ENCODE results near the gene BTD.

Gene BTD

DNA sequence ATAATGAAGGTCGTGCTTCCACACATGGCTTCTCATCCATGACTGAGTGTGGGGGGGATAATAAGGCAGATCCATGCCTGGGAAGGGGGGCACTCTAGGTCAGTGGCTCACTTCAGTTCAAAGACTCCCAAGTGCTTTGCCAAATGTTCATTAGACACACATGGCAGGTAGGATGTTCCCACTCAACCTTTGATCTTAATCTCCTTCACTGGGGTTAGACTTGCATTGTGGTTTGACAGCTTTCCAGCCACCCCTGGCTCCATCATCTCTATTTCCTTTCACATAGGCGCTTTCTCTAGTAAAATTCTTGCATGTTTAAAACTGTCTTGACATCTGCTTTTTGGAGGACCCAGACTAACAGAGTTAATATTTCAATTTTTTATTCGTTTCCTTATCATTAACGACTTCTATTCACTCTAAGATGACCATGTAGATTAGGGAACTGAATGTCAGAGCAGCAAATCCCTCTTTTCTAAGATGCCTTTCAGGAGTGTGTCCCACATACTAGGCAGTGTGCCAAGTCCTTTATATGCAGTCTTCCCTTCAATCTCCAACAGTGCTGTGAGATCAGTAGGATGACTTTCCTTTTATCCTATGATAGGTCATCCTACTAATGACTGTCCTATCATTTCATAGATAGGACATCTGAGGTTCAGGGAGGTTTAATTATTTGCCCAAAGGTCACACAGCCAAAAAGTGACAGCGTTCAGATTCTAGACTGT lies 57.9 kb downstream of the BTD start:
- ChIA-PET POLR2A (no interaction called here), CTCF (interaction anchor here (0.6 kb wide), 1 partner anchor 46 kb away, joined by 3 read pairs; no protein-coding TSS in a partner anchor)
- no peak for TF ChIP-seq ZNF384 (IDR thresholded peaks at IDR 0.05)
- TF ChIP-seq FOXA1 (IDR thresholded peaks at IDR 0.05), result no peak
- no peak for TF ChIP-seq HDGF (IDR thresholded peaks at IDR 0.05; ENCODE audit: borderline replicate concordance)
- TF ChIP-seq CTBP1 (IDR thresholded peaks at IDR 0.05; ENCODE audit: borderline replicate concordance), result no peak
- no peak for DNase-seq (ENCODE audit: extremely low spot score)

DNA sequence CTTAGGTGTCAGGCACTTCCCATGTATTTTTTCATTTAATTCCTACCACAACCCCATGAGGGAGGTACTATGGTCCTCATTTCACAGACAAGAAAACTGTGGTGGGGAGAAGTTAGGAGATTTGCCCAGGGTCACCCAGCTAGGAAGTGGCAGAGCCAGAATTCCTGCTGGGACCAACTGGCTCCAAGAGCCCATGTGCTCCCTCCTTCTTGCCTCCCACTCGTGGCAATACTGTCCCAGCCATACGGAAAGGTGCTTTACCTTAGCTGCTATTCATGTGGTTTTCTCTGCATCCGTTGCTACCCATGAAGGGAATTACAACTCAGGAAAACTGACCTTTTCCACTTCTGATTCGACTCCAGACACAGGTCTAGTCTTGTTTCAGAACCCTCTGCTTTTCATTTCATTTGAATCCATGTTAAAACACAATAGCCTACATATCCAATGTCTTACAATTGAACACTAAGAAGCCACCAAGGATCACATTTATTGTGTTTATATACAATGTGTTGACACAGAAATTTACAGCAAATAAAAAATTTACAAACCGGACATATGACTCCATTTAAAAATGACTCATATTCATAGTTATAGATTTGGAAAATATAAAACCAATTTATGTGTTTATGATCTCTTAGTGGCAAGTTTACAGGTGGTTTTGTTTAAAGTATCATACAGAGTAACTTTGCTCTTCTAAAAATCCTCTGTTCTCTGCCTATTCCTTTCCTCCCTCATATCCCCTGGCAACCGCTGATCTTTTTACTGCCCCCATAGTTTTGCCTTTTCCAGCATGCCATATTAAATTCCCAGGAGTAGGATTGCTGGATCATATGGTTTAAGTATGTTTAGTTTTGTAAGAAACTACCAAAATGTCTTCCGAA lies 58.8 kb downstream of the BTD start:
- TF ChIP-seq CTBP1 (IDR thresholded peaks at IDR 0.05; ENCODE audit: borderline replicate concordance) (no peak), TARDBP (IDR thresholded peaks at IDR 0.05) (no peak), FOXA1 (IDR thresholded peaks at IDR 0.05) (no peak), ZNF384 (IDR thresholded peaks at IDR 0.05) (no peak), SP1 (IDR thresholded peaks at IDR 0.05) (no peak), ELF4 (IDR thresholded peaks at IDR 0.05) (no peak), ARNT (IDR thresholded peaks at IDR 0.05) (no peak), FOXK2 (IDR thresholded peaks at IDR 0.05) (no peak), NFRKB (IDR thresholded peaks at IDR 0.05) (no peak), FOXM1 (IDR thresholded peaks at IDR 0.05; ENCODE audit: borderline replicate concordance) (no peak), HDGF (IDR thresholded peaks at IDR 0.05; ENCODE audit: borderline replicate concordance) (no peak), LEF1 (IDR thresholded peaks at IDR 0.05; ENCODE audit: borderline replicate concordance) (no peak)
- TF ChIP-seq, protein P1, sequence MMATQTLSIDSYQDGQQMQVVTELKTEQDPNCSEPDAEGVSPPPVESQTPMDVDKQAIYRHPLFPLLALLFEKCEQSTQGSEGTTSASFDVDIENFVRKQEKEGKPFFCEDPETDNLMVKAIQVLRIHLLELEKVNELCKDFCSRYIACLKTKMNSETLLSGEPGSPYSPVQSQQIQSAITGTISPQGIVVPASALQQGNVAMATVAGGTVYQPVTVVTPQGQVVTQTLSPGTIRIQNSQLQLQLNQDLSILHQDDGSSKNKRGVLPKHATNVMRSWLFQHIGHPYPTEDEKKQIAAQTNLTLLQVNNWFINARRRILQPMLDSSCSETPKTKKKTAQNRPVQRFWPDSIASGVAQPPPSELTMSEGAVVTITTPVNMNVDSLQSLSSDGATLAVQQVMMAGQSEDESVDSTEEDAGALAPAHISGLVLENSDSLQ (IDR thresholded peaks at IDR 0.05), result no peak
- CTCF ChIA-PET, result interaction anchor here (0.6 kb wide), 1 partner anchor 45 kb away, joined by 3 read pairs; no protein-coding TSS in a partner anchor
- no peak for DNase-seq (ENCODE audit: extremely low spot score)
- POLR2A ChIA-PET, result no interaction called here

DNA sequence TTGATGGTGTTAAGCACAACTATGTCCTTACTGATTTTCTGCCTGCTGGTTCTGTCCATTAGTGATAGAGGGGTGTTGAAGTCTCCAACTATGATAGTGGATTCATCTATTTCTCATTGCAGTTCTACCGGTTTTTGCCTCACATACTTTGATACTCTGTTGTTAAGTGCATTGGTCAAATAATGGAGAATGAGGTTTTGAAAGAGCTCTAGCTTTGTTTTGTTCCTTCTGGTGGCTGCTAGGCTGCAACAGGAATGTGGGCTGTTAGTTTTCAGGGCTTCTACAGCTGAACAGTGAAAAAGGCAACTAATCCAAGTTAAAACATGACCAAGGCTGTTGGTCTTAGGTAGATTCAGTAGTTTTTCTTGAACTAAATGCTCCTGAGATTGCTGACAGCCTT lies 62.6 kb downstream of the BTD start:
- DNase-seq (ENCODE audit: extremely low spot score), result no peak
- CTCF ChIA-PET, result interaction anchor here (0.7 kb wide), 1 partner anchor 29 kb away, joined by 3 read pairs; no protein-coding TSS in a partner anchor
- TF ChIP-seq SUZ12 (IDR thresholded peaks at IDR 0.05) (no peak), SP1 (IDR thresholded peaks at IDR 0.05) (no peak), FOXK2 (IDR thresholded peaks at IDR 0.05) (no peak), CTBP1 (IDR thresholded peaks at IDR 0.05; ENCODE audit: borderline replicate concordance) (no peak), TARDBP (IDR thresholded peaks at IDR 0.05) (no peak), ZNF384 (IDR thresholded peaks at IDR 0.05) (no peak), NFRKB (IDR thresholded peaks at IDR 0.05) (no peak), LEF1 (IDR thresholded peaks at IDR 0.05; ENCODE audit: borderline replicate concordance) (no peak), FOXM1 (IDR thresholded peaks at IDR 0.05; ENCODE audit: borderline replicate concordance) (no peak), FOXA1 (IDR thresholded peaks at IDR 0.05) (no peak), ARNT (IDR thresholded peaks at IDR 0.05) (no peak)
- TF ChIP-seq, protein P1 (IDR thresholded peaks at IDR 0.05), result no peak
- POLR2A ChIA-PET, result no interaction called here

DNA sequence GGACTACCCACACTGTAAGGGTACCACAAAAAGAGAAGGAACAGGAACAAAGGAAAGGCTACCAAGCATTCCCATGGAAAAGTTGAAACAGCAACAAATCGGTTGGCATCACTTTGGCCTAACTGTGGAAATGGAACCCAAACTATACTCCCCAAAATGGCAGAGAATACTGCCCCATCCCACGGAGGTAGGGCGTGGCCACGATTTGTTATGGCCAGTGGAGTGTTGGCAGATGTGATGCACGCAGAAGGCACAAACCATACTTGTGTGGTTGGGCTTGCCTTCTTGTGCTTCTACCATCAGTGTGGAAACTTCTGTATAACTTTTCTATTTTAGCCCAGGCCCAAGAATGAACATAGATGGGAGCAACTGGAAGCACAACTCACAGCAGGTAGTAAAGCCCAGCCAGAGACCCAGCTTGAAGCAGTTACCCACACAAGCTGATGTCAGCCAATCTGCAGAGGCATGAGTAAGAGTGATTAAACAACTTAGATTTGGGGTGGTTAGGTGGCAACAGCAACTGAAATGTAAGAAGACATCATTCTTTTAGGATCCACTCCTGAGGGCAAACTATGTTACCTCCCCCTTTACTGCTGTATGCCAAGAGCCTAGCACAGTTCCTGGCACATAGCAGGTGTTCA lies 64.1 kb downstream of the BTD start:
- CTCF ChIA-PET, result no interaction called here
- TF ChIP-seq NFRKB (IDR thresholded peaks at IDR 0.05), result no peak
- TF ChIP-seq FOXA1 (IDR thresholded peaks at IDR 0.05), result no peak
- no peak for TF ChIP-seq SP1 (IDR thresholded peaks at IDR 0.05)
- no peak for TF ChIP-seq SUZ12 (IDR thresholded peaks at IDR 0.05)
- no peak for TF ChIP-seq CTBP1 (IDR thresholded peaks at IDR 0.05; ENCODE audit: borderline replicate concordance)
- no peak for TF ChIP-seq TARDBP (IDR thresholded peaks at IDR 0.05)
- TF ChIP-seq L3MBTL2 (conservative IDR thresholded peaks at IDR 0.05), result no peak
- TF ChIP-seq LEF1 (IDR thresholded peaks at IDR 0.05; ENCODE audit: borderline replicate concordance), result no peak
- TF ChIP-seq FOXM1 (IDR thresholded peaks at IDR 0.05; ENCODE audit: borderline replicate concordance), result no peak
- no peak for TF ChIP-seq HDGF (IDR thresholded peaks at IDR 0.05; ENCODE audit: borderline replicate concordance)
- no peak for DNase-seq (ENCODE audit: extremely low spot score)
- POLR2A ChIA-PET, result no interaction called here

DNA sequence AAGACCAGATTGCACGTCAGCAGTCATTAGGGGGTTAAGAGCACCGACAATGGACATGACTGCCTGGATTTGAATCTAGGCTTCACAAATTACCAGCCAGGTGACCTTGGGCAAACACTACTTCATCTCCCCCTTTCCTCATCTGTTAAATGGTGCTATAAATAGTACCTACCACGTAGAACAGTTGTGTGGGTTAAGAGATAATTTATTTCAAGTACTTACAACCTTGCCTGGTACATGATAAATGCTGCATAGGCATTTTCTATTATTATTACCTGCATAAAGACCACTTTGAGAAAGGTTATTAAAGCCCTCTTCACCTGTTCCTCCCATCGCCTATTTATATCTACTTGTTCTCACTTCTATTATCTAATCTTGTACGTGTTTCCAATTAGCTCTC lies 64.7 kb downstream of the BTD start:
- no peak for DNase-seq (ENCODE audit: extremely low spot score)
- POLR2A ChIA-PET, result no interaction called here
- CTCF ChIA-PET, result no interaction called here
- TF ChIP-seq HDGF (IDR thresholded peaks at IDR 0.05; ENCODE audit: borderline replicate concordance) (no peak), LEF1 (IDR thresholded peaks at IDR 0.05; ENCODE audit: borderline replicate concordance) (no peak), CTBP1 (IDR thresholded peaks at IDR 0.05; ENCODE audit: borderline replicate concordance) (no peak), FOXA1 (IDR thresholded peaks at IDR 0.05) (no peak), SP1 (IDR thresholded peaks at IDR 0.05) (no peak), NFRKB (IDR thresholded peaks at IDR 0.05) (no peak), ARNT (IDR thresholded peaks at IDR 0.05) (no peak), FOXK2 (IDR thresholded peaks at IDR 0.05) (no peak), TARDBP (IDR thresholded peaks at IDR 0.05) (no peak), BHLHE40 (IDR thresholded peaks at IDR 0.05; ENCODE audit: borderline replicate concordance) (no peak), SUZ12 (IDR thresholded peaks at IDR 0.05) (no peak), L3MBTL2 (conservative IDR thresholded peaks at IDR 0.05) (no peak), FOXM1 (IDR thresholded peaks at IDR 0.05; ENCODE audit: borderline replicate concordance) (no peak)
- TF ChIP-seq, protein P1 (IDR thresholded peaks at IDR 0.05), result no peak
